Activated naive CD4-positive, alpha-beta T cell treated with anti-CD3 and anti-CD28 coated beads, Interleukin-2, amount 50 U/mL, for 24 hours (primary cell): Measurements from ENCODE around the gene GRM8.

Experiments
- H3K27ac Mint-ChIP-seq: one replicate; pipeline ENCODE4 v1.8.0; 2021; ENCODE audit warnings: mild to moderate bottlenecking, mixed read lengths
- H3K27me3 Mint-ChIP-seq: one replicate; pipeline ENCODE4 v1.8.0; 2021; ENCODE audit warnings: mixed read lengths
- H3K36me3 Mint-ChIP-seq: one replicate; pipeline ENCODE4 v1.8.0; 2021; ENCODE audit warnings: mixed read lengths
- H3K4me1 Mint-ChIP-seq: one replicate; pipeline ENCODE4 v1.8.0; 2021; ENCODE audit warnings: mixed read lengths
- H3K4me3 Mint-ChIP-seq: one replicate; pipeline ENCODE4 v1.8.0; 2021; ENCODE audit warnings: mild to moderate bottlenecking, mixed read lengths
- H3K9me3 Mint-ChIP-seq: one replicate; pipeline ENCODE4 v1.8.0; 2021; ENCODE audit warnings: mixed read lengths

GRM8 gene

GRCh38 chr7:126750207-126750911 lies 502.4 kb downstream of the GRM8 start:
- no peaks in the 10 kb centered on the region for H3K9me3 Mint-ChIP-seq
- no peak overlapping the region for H3K4me3 Mint-ChIP-seq
- H3K4me1 Mint-ChIP-seq: no peaks in the 10 kb centered on the region
- no peaks in the 10 kb centered on the region for H3K36me3 Mint-ChIP-seq
- H3K27me3 Mint-ChIP-seq: peaks cover 1% of the 10 kb centered on the region
- H3K27ac Mint-ChIP-seq: no peak overlapping the region

- Mint-ChIP-seq H3K4me1 (no peaks in the 10 kb centered on the region), H3K27ac (no peak overlapping the region), H3K4me3 (no peak overlapping the region), H3K36me3 (no peaks in the 10 kb centered on the region), H3K27me3 (peaks cover 2% of the 10 kb centered on the region), H3K9me3 (no peaks in the 10 kb centered on the region)
Measured at GRCh38 chr7:126728967-126729366, 523.8 kb downstream of the GRM8 start.

- Mint-ChIP-seq H3K36me3 (no peaks in the 10 kb centered on the region), H3K27me3 (peaks cover 5% of the 10 kb centered on the region), H3K27ac (no peak overlapping the region), H3K9me3 (no peaks in the 10 kb centered on the region), H3K4me1 (no peaks in the 10 kb centered on the region), H3K4me3 (no peak overlapping the region)
Measured at GRCh38 chr7:126727930-126728391, 524.8 kb downstream of the GRM8 start.

GRCh38 chr7:126723966-126724544 lies 528.7 kb downstream of the GRM8 start:
- Mint-ChIP-seq H3K27ac (no peak overlapping the region), H3K36me3 (no peaks in the 10 kb centered on the region), H3K4me3 (no peak overlapping the region), H3K9me3 (no peaks in the 10 kb centered on the region), H3K27me3 (peaks cover 5% of the 10 kb centered on the region), H3K4me1 (no peaks in the 10 kb centered on the region)

- Mint-ChIP-seq H3K4me3 (no peak overlapping the region), H3K36me3 (no peaks in the 10 kb centered on the region), H3K27me3 (peaks cover 2% of the 10 kb centered on the region), H3K9me3 (no peaks in the 10 kb centered on the region), H3K4me1 (no peaks in the 10 kb centered on the region), H3K27ac (no peak overlapping the region)
Measured at GRCh38 chr7:126720232-126720631, 532.5 kb downstream of the GRM8 start.

GRCh38 chr7:126718419-126718818 lies 534.3 kb downstream of the GRM8 start:
- Mint-ChIP-seq H3K4me3 (no peak overlapping the region), H3K36me3 (no peaks in the 10 kb centered on the region), H3K27me3 (peaks cover 2% of the 10 kb centered on the region), H3K4me1 (no peaks in the 10 kb centered on the region), H3K27ac (no peak overlapping the region), H3K9me3 (no peaks in the 10 kb centered on the region)

GRCh38 chr7:126716321-126716720 lies 536.4 kb downstream of the GRM8 start:
- Mint-ChIP-seq H3K36me3 (no peaks in the 10 kb centered on the region), H3K27me3 (no peaks in the 10 kb centered on the region), H3K9me3 (peaks cover 10% of the 10 kb centered on the region), H3K27ac (no peak overlapping the region), H3K4me3 (no peak overlapping the region), H3K4me1 (no peaks in the 10 kb centered on the region)

- H3K4me3 Mint-ChIP-seq: no peak overlapping the region
Measured at GRCh38 chr7:126715076-126715475, 537.7 kb downstream of the GRM8 start.

GRCh38 chr7:126702242-126703016 lies 550.3 kb downstream of the GRM8 start:
- Mint-ChIP-seq H3K36me3 (no peaks in the 10 kb centered on the region), H3K27ac (no peak overlapping the region), H3K4me3 (no peak overlapping the region), H3K4me1 (no peaks in the 10 kb centered on the region), H3K9me3 (peaks cover 5% of the 10 kb centered on the region), H3K27me3 (no peaks in the 10 kb centered on the region)

More at GRCh38 chr7:126715076-126715475, 537.7 kb downstream of the GRM8 start:
- H3K27me3 Mint-ChIP-seq: no peaks in the 10 kb centered on the region
- no peaks in the 10 kb centered on the region for H3K4me1 Mint-ChIP-seq
- no peaks in the 10 kb centered on the region for H3K36me3 Mint-ChIP-seq
- H3K9me3 Mint-ChIP-seq: peaks cover 11% of the 10 kb centered on the region
- H3K27ac Mint-ChIP-seq: no peak overlapping the region

GRCh38 chr7:126700807-126701604 lies 551.7 kb downstream of the GRM8 start:
- Mint-ChIP-seq H3K27me3 (no peaks in the 10 kb centered on the region), H3K4me1 (no peaks in the 10 kb centered on the region), H3K36me3 (no peaks in the 10 kb centered on the region), H3K9me3 (peaks cover 4% of the 10 kb centered on the region), H3K27ac (no peak overlapping the region), H3K4me3 (no peak overlapping the region)

- H3K36me3 Mint-ChIP-seq: no peaks in the 10 kb centered on the region
- H3K27ac Mint-ChIP-seq: peak overlapping the region; percentile 31
- H3K4me1 Mint-ChIP-seq: no peaks in the 10 kb centered on the region
- H3K4me3 Mint-ChIP-seq: no peak overlapping the region
- peaks cover 3% of the 10 kb centered on the region for H3K27me3 Mint-ChIP-seq
- peaks cover 1% of the 10 kb centered on the region for H3K9me3 Mint-ChIP-seq
Measured at GRCh38 chr7:126699707-126700106, 553.0 kb downstream of the GRM8 start.

- Mint-ChIP-seq H3K4me1 (no peaks in the 10 kb centered on the region), H3K36me3 (no peaks in the 10 kb centered on the region), H3K27me3 (peaks cover 3% of the 10 kb centered on the region), H3K27ac (no peak overlapping the region), H3K9me3 (no peaks in the 10 kb centered on the region), H3K4me3 (no peak overlapping the region)
Measured at GRCh38 chr7:126698909-126699308, 553.8 kb downstream of the GRM8 start.

- Mint-ChIP-seq H3K27ac (no peak overlapping the region), H3K9me3 (no peaks in the 10 kb centered on the region)
Measured at GRCh38 chr7:126698446-126698845, 554.3 kb downstream of the GRM8 start.

GRCh38 chr7:126696256-126697038 lies 556.3 kb downstream of the GRM8 start:
- H3K27me3 Mint-ChIP-seq: peaks cover 3% of the 10 kb centered on the region
- no peak overlapping the region for H3K4me3 Mint-ChIP-seq
- H3K27ac Mint-ChIP-seq: no peak overlapping the region
- no peaks in the 10 kb centered on the region for H3K9me3 Mint-ChIP-seq
- no peaks in the 10 kb centered on the region for H3K36me3 Mint-ChIP-seq
- H3K4me1 Mint-ChIP-seq: no peaks in the 10 kb centered on the region

More at GRCh38 chr7:126698446-126698845, 554.3 kb downstream of the GRM8 start:
- H3K4me1 Mint-ChIP-seq: no peaks in the 10 kb centered on the region
- H3K36me3 Mint-ChIP-seq: no peaks in the 10 kb centered on the region
- peaks cover 3% of the 10 kb centered on the region for H3K27me3 Mint-ChIP-seq
- no peak overlapping the region for H3K4me3 Mint-ChIP-seq
